ENCODE results near the gene MYH16. TPM values are rescaled to one million over a fixed set of nuclear protein-coding genes. Genes with fewer than 3 reads are reported as not detected.

MYH16 gene
- total and polyA plus RNA-seq, 9 of the 15 experiments (the other 6 are each of a cell fraction or from before 2014, with no cell fraction given) = 0.09 TPM; not detected in 8

GRCh38 chr7:99325592-99326407, 53.2 kb downstream of the MYH16 start, which contains the start of gene ARPC1A (continued):
- TF ChIP-seq THAP12 (CRISPR knock-in tag; IDR thresholded peaks at IDR 0.05) = peak; percentile 79
- 0 out of 2 replicates have a peak, but pooled peaks have one; percentile 7 for TF ChIP-seq JUNB (CRISPR knock-in tag; conservative IDR thresholded peaks at IDR 0.05)
- no peak for TF ChIP-seq MECOM (CRISPR knock-in tag; IDR thresholded peaks at IDR 0.05)
- peak; percentile 69 for TF ChIP-seq MYC (IDR thresholded peaks at IDR 0.05; ENCODE audit: low read depth, low read length)
- TF ChIP-seq MYC (CRISPR knock-in tag; IDR thresholded peaks at IDR 0.05; ENCODE audit: borderline replicate concordance, low read depth) = peak; percentile 65; the same call in 1 of the 2 replicates
- TF ChIP-seq, protein P1, sequence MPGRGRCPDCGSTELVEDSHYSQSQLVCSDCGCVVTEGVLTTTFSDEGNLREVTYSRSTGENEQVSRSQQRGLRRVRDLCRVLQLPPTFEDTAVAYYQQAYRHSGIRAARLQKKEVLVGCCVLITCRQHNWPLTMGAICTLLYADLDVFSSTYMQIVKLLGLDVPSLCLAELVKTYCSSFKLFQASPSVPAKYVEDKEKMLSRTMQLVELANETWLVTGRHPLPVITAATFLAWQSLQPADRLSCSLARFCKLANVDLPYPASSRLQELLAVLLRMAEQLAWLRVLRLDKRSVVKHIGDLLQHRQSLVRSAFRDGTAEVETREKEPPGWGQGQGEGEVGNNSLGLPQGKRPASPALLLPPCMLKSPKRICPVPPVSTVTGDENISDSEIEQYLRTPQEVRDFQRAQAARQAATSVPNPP (IDR thresholded peaks at IDR 0.05; ENCODE audit: borderline replicate concordance, insufficient read depth, insufficient read length) = no peak
- TF ChIP-seq RAD21 (CRISPR knock-in tag; conservative IDR thresholded peaks at IDR 0.05 in 1 of 2, IDR thresholded peaks at IDR 0.05 in 1 of 2) = peak in 1 of 2 experiments; percentile 6; a peak in 1 of 4 replicates
- TF ChIP-seq ZNF609 (CRISPR knock-in tag; IDR thresholded peaks at IDR 0.05; ENCODE audit: borderline replicate concordance) = peak; percentile 84; the same call in 1 of the 2 replicates
- TF ChIP-seq NCOR1 (IDR thresholded peaks at IDR 0.05) = no peak
- no peak for TF ChIP-seq SNRNP70 (optimal IDR thresholded peaks at IDR 0.05; ENCODE audit: low read depth, low read length)
- TF ChIP-seq HNRNPH1 (optimal IDR thresholded peaks at IDR 0.05; ENCODE audit: low read depth, low read length) = no peak
- TF ChIP-seq KLF13 (tag; IDR thresholded peaks at IDR 0.05; ENCODE audit: borderline replicate concordance, low read depth) = no peak; the same call in 1 of the 2 replicates
- 0 out of 2 replicates have a peak, but pooled peaks have one; percentile 65 for TF ChIP-seq SP1 (CRISPR knock-in tag; IDR thresholded peaks at IDR 0.05)
- no peak; the same call in none of the 2 replicates for TF ChIP-seq DPF2 (IDR thresholded peaks at IDR 0.05)
- no peak for TF ChIP-seq ZNF57 (CRISPR knock-in tag; IDR thresholded peaks at IDR 0.05)
- TF ChIP-seq SIN3A (IDR thresholded peaks at IDR 0.05; ENCODE audit: borderline replicate concordance in 2 of 2, control insufficient read depth in 1 of 2, low read depth in 2 of 2, low read length in 2 of 2) = peak; percentile 70 to 85; a peak in 2 of 4 replicates
- no peak for TF ChIP-seq ZNF780A (CRISPR knock-in tag; IDR thresholded peaks at IDR 0.05)

All from K562 (cell line).